C4-2B (cell line): ENCODE measurements around the gene SLC6A7.

Experiments
- ZFX ChIP-seq: fragments of 450-650 bp; IDR thresholded peaks from 2 replicates; pipeline ENCODE4 v1.6.1; 2017
- TF ChIP-seq, protein P1 (sequence below): fragments of 450-650 bp; conservative IDR thresholded peaks from 2 replicates; pipeline ENCODE4 v1.5.1; 2017; ENCODE audit warnings: mild to moderate bottlenecking

DNA sequence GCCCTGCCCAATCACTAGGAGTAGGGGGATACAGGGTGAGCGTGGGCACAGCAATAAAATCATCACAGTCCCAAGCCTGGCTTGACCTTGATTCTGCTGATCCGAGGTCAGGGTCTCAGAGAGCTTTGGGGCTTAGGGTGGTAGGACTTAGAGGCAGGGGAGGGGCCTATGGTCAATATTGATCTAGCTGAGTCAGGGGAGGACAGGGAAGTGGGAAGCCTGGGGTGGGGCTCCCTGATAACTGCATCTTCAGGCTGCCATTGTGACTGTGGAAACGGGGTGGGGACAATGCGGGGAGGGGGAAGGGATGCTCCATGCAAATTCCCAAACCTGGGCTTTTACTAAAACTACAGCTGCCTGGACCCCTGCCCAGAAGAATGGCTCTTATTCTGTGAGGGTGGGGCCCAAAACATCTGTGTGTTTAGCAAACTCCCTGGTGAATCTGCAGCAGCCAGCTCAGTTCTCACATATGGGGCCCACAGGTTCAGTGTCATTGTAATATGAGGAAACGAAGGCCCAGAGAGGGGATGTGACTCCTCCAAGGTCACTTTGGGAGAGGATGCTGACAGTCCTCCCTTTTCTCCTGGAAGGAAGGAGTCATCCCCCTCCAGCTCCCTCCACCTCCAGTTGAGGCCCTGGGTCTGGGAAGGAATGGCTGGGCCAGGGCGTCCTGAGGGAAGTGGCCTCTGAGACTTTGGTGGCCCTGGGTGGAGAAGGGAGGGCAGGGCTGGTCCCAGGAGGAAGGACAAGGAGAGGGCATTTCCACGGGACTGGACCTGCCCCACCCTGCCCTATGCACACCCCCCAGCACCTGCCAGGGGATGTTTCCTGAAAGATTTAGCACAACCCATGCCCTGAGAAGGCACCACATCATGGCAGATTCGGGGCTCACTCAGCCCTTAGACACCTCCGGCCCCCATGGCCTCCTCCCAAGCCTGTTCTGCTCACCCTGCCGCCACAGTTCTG is 26.4 kb downstream of the SLC6A7 start:
- TF ChIP-seq, protein P1, sequence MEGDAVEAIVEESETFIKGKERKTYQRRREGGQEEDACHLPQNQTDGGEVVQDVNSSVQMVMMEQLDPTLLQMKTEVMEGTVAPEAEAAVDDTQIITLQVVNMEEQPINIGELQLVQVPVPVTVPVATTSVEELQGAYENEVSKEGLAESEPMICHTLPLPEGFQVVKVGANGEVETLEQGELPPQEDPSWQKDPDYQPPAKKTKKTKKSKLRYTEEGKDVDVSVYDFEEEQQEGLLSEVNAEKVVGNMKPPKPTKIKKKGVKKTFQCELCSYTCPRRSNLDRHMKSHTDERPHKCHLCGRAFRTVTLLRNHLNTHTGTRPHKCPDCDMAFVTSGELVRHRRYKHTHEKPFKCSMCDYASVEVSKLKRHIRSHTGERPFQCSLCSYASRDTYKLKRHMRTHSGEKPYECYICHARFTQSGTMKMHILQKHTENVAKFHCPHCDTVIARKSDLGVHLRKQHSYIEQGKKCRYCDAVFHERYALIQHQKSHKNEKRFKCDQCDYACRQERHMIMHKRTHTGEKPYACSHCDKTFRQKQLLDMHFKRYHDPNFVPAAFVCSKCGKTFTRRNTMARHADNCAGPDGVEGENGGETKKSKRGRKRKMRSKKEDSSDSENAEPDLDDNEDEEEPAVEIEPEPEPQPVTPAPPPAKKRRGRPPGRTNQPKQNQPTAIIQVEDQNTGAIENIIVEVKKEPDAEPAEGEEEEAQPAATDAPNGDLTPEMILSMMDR: no peak
- no peak for TF ChIP-seq ZFX
